Mucosa of descending colon (tissue), 3 donors: ENCODE data around the gene BCL11A. TPM values are rescaled to one million over a fixed set of nuclear protein-coding genes. Genes with fewer than 3 reads are reported as not detected.

Experiments used
- ATAC-seq: fragments of 200-7000 bp; cut with Tn5 transposase; one replicate; pipeline ENCODE4 v1.9.1; 2020; ENCODE audit warnings: mild to moderate bottlenecking, moderate library complexity
- DNase-seq, 3 donors: peaks; one replicate each; pipeline ENCODE4 v3.0.0-alpha.2; 2020
- H3K36me3 ChIP-seq: fragments of 200-600 bp; one replicate; pipeline ENCODE4 v1.8.0; 2021; ENCODE audit warnings: low read depth, mild to moderate bottlenecking
- H3K4me1 ChIP-seq: fragments of 200-600 bp; one replicate; pipeline ENCODE4 v1.8.0; 2021; ENCODE audit warnings: low read depth, mild to moderate bottlenecking
- H3K4me3 ChIP-seq: fragments of 200-600 bp; one replicate; pipeline ENCODE4 v1.8.0; 2021; ENCODE audit warnings: mild to moderate bottlenecking
- H3K9me3 ChIP-seq: fragments of 200-600 bp; one replicate; pipeline ENCODE4 v1.8.0; 2021; ENCODE audit warnings: mild to moderate bottlenecking
- intact Hi-C, 2 donors: fragments of 100-400 bp; cut with DNase I in 1 of 2; cut with micrococcal nuclease in 1 of 2; formaldehyde crosslinking; loops; one replicate each; pipeline versions ENCODE4 v1.11.0 to v1.11.1; 2022; cut with DNase I, micrococcal nuclease
- total RNA-seq, 3 donors: library from RNA; stranded (reverse); fragmentation: NEBNext Ultra II Directional in 2 of 3; extraction: Animal tissue kit (Norgen Biotek cat#: 25700) in 2 of 3; gene quantifications; one replicate each; pipeline versions ENCODE4 v1.2.1 to v1.2.4, GENCODE V29; 2021 to 2023
- TF ChIP-seq, protein P1 (sequence below): fragments of 200-600 bp; IDR thresholded peaks from one replicate; pipeline ENCODE4 v1.8.0; 2022; ENCODE audit warnings: antibody characterized with exemption, mild to moderate bottlenecking
- donor health status: DM: no; HTN: no; CAD: no; lungs with moderate emphysema.
- donor health status: DM: no; HTN: no; CAD: no.
- donor health status: DM: no; HTN: yes; CAD: no.

The BCL11A gene
- total RNA-seq, 3 donors from 2014 or later = 22.8 to 59.6 (median 40.7) TPM

DNA sequence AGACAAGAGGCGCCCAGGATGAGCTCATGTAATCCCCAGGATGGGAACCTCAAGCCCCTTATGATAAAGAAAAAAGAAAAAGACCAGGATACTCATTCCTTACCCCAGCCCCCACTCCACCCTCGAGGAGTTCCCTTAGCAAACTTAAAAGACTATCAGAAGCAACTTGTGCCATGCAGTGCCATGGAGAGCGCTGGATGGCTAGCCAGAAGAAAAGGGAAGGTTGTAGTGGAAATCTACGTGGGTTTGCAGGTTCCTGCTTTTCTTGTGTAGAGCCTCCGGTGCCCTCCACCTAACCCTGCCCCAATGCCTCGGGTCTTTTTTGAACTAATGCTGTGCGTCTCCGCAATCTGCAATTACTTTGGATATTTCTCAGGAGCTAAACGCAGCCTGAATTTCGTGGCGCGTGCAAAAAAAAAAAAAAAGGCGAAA is 16.2 kb upstream of the BCL11A start:
- no peaks in the 10 kb centered on the region for H3K36me3 ChIP-seq
- H3K4me3 ChIP-seq = no peak overlapping the region
- intact Hi-C loops = loop anchor here in 1 of 2 donors (10.0 kb wide), 1 partner anchor 1805 kb away; no protein-coding TSS in a partner anchor
- no peaks in the 10 kb centered on the region for H3K4me1 ChIP-seq
- ATAC-seq = no peak
- TF ChIP-seq, protein P1, sequence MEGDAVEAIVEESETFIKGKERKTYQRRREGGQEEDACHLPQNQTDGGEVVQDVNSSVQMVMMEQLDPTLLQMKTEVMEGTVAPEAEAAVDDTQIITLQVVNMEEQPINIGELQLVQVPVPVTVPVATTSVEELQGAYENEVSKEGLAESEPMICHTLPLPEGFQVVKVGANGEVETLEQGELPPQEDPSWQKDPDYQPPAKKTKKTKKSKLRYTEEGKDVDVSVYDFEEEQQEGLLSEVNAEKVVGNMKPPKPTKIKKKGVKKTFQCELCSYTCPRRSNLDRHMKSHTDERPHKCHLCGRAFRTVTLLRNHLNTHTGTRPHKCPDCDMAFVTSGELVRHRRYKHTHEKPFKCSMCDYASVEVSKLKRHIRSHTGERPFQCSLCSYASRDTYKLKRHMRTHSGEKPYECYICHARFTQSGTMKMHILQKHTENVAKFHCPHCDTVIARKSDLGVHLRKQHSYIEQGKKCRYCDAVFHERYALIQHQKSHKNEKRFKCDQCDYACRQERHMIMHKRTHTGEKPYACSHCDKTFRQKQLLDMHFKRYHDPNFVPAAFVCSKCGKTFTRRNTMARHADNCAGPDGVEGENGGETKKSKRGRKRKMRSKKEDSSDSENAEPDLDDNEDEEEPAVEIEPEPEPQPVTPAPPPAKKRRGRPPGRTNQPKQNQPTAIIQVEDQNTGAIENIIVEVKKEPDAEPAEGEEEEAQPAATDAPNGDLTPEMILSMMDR = no peak
- H3K9me3 ChIP-seq = no peaks in the 10 kb centered on the region
- DNase-seq = no peak

DNA sequence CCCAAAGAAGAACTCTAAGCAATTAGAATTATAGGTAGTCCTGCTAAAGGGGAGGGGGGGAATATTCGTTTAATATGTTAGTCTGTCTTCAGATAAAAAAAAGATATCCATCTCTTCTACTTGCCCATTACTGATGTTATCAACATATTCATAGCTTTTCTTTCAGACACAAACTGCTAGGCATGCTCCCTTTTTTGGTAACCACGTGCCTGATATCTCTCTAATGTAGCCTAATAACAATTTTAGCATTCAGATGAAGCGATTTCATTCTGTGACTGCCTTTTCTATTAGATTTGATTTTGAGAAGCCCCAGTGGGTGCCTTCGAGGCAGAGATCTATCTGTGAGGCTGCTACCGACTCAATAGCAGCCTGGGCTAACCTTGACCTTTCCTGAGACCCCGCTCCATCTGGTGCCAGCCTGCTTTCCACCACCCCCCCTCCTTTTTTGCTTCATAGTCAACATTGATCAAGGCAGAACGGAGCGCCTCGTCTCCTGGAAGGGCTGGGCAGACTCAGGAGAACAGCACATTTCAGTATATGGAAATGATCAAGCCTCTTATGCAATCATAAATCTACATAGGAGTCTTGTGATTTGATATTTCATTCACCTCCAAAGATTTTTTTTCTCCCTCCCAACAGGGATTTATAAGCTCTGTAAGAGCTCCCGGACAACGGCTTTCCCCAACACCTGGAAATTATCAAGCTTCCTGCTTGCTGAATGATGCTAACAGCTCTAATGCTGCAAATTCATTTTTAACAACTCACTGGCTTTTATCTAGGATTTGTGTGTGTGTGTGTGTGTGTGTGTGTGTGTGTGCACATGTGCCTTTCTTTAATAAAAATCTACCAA is 14.7 kb upstream of the BCL11A start:
- H3K36me3 ChIP-seq = no peaks in the 10 kb centered on the region
- DNase-seq = no peak
- intact Hi-C loops = loop anchor here in 1 of 2 donors (10.0 kb wide), 1 partner anchor 1803 kb away; no protein-coding TSS in a partner anchor
- H3K4me3 ChIP-seq = no peak overlapping the region
- ATAC-seq = no peak
- TF ChIP-seq, protein P1 = no peak
- no peaks in the 10 kb centered on the region for H3K9me3 ChIP-seq
- no peaks in the 10 kb centered on the region for H3K4me1 ChIP-seq

- TF ChIP-seq, protein P1 = no peak
- no peaks in the 10 kb centered on the region for H3K4me1 ChIP-seq
- intact Hi-C loops = loop anchor here in 1 of 2 donors (10.0 kb wide), 1 partner anchor 1802 kb away; no protein-coding TSS in a partner anchor
Observed at GRCh38 chr2:60567096-60567495, 13.6 kb upstream of the BCL11A start.

GRCh38 chr2:60565472-60565871 is 12.0 kb upstream of the BCL11A start:
- ATAC-seq = peak; percentile 52

More at GRCh38 chr2:60567096-60567495, 13.6 kb upstream of the BCL11A start:
- DNase-seq = no peak
- no peaks in the 10 kb centered on the region for H3K9me3 ChIP-seq
- no peak overlapping the region for H3K4me3 ChIP-seq
- ATAC-seq = no peak
- H3K36me3 ChIP-seq = no peaks in the 10 kb centered on the region

GRCh38 chr2:60560734-60561644 is 7.5 kb upstream of the BCL11A start:
- H3K4me1 ChIP-seq = peaks cover 7% of the 10 kb centered on the region
- ATAC-seq (peak; percentile 70), DNase-seq (no peak)
- intact Hi-C loops = loop anchor here in 1 of 2 donors (10.0 kb wide), 1 partner anchor 1796 kb away; no protein-coding TSS in a partner anchor
- H3K4me3 ChIP-seq = no peak overlapping the region
- TF ChIP-seq, protein P1 = peak; percentile 23
- no peaks in the 10 kb centered on the region for H3K36me3 ChIP-seq
- no peaks in the 10 kb centered on the region for H3K9me3 ChIP-seq

More at GRCh38 chr2:60565472-60565871, 12.0 kb upstream of the BCL11A start:
- no peaks in the 10 kb centered on the region for H3K36me3 ChIP-seq
- no peaks in the 10 kb centered on the region for H3K4me1 ChIP-seq
- TF ChIP-seq, protein P1 = no peak
- no peaks in the 10 kb centered on the region for H3K9me3 ChIP-seq
- H3K4me3 ChIP-seq = no peak overlapping the region
- intact Hi-C loops = loop anchor here in 1 of 2 donors (10.0 kb wide), 1 partner anchor 1801 kb away; no protein-coding TSS in a partner anchor
- peak in 1 of 3 donors; percentile 53 for DNase-seq
